ENCODE measurements around the gene PMEL. TPM values are rescaled to one million over a fixed set of nuclear protein-coding genes. Genes with fewer than 3 reads are reported as not detected.

PMEL gene
- total RNA-seq, 1 experiment from 2014 or later: 5.8 TPM

GRCh38 chr12:55969356-55969755, 3.5 kb upstream of the PMEL start:
- Histone ChIP-seq H3K9me2 (ENCODE audit: insufficient read depth) (no peaks in the 10 kb centered on the region), H3K4me2 (ENCODE audit: low read length) (no peak overlapping the region), H3K4me1 (ENCODE audit: control insufficient read depth in 1 of 2, insufficient read depth in 2 of 2, low read length in 2 of 2) (peaks cover 25 to 40% of the 10 kb centered on the region in 2 experiments), H3K36me3 (ENCODE audit: control insufficient read depth in 1 of 2, insufficient read depth in 2 of 2, low read length in 2 of 2) (peaks cover 18 to 33% of the 10 kb centered on the region in 2 experiments; a peak in 3 of 4 replicates), H3K4me3 (replicated peaks in 1 of 2; ENCODE audit: low read depth in 1 of 2, low read length in 2 of 2) (no peak overlapping the region), H3K27ac (ENCODE audit: low read depth, low read length) (no peak overlapping the region), H3K9me3 (ENCODE audit: control insufficient read depth in 1 of 2, insufficient read depth in 1 of 2, low read depth in 1 of 2, low read length in 2 of 2) (no peaks in the 10 kb centered on the region), H3K27me3 (ENCODE audit: insufficient read depth, low read length) (no peaks in the 10 kb centered on the region), H4K20me1 (ENCODE audit: insufficient read depth) (no peaks in the 10 kb centered on the region), H2AFZ (ENCODE audit: low read depth, low read length, poor library complexity, severe bottlenecking) (no peak overlapping the region), H3K79me2 (ENCODE audit: insufficient read depth, low read length) (peaks cover 29% of the 10 kb centered on the region), H3K9ac (ENCODE audit: low read length) (no peak overlapping the region)
- DNase-seq (ENCODE audit: low read depth, low spot score): no peak
- ChIA-PET RAD21 (ENCODE audit: low non-redundant PET in 1 of 2, low total read pairs in 2 of 2, uncharacterized antibody in 2 of 2, unreplicated experiment in 2 of 2) (no interaction called here), POLR2A (no interaction called here), CTCF (no interaction called here)
- ATAC-seq: no peak
- intact Hi-C loops (cut with micrococcal nuclease): no loop called here
- TF ChIP-seq EZH2phosphoT487 (IDR thresholded peaks at IDR 0.05; ENCODE audit: borderline replicate concordance): no peak
- no peak for TF ChIP-seq ZNF274 (IDR thresholded peaks at IDR 0.05; ENCODE audit: low read depth, low read length)
- TF ChIP-seq SRF (IDR thresholded peaks at IDR 0.05; ENCODE audit: low read depth): no peak
- no peak for TF ChIP-seq SIN3A (IDR thresholded peaks at IDR 0.05; ENCODE audit: low read depth)
- TF ChIP-seq JUND (IDR thresholded peaks at IDR 0.05): no peak
- no peak for TF ChIP-seq POLR2AphosphoS5 (IDR thresholded peaks at IDR 0.05; ENCODE audit: low read depth, low read length)
- TF ChIP-seq ELF1 (IDR thresholded peaks at IDR 0.05; ENCODE audit: borderline replicate concordance, low read depth): no peak
- TF ChIP-seq MAX (IDR thresholded peaks at IDR 0.05): no peak
- TF ChIP-seq CBX3 (IDR thresholded peaks at IDR 0.05; ENCODE audit: low read depth): no peak
- TF ChIP-seq, protein P1, sequence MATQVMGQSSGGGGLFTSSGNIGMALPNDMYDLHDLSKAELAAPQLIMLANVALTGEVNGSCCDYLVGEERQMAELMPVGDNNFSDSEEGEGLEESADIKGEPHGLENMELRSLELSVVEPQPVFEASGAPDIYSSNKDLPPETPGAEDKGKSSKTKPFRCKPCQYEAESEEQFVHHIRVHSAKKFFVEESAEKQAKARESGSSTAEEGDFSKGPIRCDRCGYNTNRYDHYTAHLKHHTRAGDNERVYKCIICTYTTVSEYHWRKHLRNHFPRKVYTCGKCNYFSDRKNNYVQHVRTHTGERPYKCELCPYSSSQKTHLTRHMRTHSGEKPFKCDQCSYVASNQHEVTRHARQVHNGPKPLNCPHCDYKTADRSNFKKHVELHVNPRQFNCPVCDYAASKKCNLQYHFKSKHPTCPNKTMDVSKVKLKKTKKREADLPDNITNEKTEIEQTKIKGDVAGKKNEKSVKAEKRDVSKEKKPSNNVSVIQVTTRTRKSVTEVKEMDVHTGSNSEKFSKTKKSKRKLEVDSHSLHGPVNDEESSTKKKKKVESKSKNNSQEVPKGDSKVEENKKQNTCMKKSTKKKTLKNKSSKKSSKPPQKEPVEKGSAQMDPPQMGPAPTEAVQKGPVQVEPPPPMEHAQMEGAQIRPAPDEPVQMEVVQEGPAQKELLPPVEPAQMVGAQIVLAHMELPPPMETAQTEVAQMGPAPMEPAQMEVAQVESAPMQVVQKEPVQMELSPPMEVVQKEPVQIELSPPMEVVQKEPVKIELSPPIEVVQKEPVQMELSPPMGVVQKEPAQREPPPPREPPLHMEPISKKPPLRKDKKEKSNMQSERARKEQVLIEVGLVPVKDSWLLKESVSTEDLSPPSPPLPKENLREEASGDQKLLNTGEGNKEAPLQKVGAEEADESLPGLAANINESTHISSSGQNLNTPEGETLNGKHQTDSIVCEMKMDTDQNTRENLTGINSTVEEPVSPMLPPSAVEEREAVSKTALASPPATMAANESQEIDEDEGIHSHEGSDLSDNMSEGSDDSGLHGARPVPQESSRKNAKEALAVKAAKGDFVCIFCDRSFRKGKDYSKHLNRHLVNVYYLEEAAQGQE (IDR thresholded peaks at IDR 0.05; ENCODE audit: low read depth): no peak
- TF ChIP-seq, protein P2, sequence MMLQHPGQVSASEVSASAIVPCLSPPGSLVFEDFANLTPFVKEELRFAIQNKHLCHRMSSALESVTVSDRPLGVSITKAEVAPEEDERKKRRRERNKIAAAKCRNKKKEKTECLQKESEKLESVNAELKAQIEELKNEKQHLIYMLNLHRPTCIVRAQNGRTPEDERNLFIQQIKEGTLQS (IDR thresholded peaks at IDR 0.05): no peak
- TF ChIP-seq RAD21 (IDR thresholded peaks at IDR 0.05; ENCODE audit: low read depth): no peak
- no peak for TF ChIP-seq YY1 (IDR thresholded peaks at IDR 0.05; ENCODE audit: extremely low read depth, insufficient replicate concordance, low read depth, low read length)
- no peak for TF ChIP-seq SP1 (IDR thresholded peaks at IDR 0.05; ENCODE audit: low read depth)
- TF ChIP-seq POLR2A (IDR thresholded peaks at IDR 0.05; ENCODE audit: borderline replicate concordance, extremely low read depth, insufficient read depth, insufficient read length): no peak
- no TSS peak for BruUV-seq (replicated peaks)
